HG02885 (cell line): ENCODE measurements around the gene HMGB1.
A peak's percentile ranks its signal among the peaks of the same experiment; 100 is the strongest.

ENCODE experiments used
- ATAC-seq: cut with Tn5 transposase; IDR thresholded peaks from one replicate; pipeline ENCODE4 v1.9.1; 2021; ENCODE audit warnings: mild to moderate bottlenecking; ENCODE audit not compliant: unreplicated experiment, poor library complexity

Gene HMGB1

DNA sequence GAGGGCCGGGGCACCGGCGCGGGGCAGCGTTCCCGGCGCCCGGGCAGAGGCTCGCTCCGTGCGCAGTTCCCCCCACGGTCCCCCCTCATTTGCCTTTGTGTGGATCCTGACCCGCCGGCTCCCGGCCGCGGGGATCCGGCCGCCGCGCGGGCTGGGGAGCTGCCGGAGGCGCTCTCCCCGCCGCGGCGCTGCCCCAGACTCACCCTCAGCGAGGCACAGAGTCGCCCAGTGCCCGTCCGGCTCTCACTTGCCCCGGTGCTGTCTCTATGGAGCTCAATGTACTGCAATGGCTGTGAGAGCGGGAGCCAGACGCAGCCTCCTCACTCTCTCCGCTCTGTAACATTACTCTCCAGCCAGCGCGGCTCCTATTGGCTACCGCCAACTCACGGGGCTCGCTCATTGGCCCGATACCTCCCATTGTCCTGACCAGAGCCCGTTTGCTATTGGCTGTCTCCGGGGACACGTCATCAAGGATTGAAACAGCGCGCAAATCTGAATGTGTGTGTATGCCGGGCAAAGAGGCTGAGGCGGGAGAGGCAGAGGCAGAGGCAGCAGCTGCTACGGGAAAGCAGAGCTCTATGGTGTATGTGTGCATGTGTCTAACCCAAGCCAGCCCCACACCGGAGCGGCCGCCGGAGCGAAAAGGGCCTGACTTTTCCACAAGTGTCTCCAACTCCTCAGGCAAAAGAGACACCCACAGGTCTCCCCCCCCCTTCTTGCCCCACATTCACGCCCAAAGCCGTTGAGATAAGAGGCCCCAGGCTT, at the start of gene HMGB1:
Gene HMGB1 (minus strand): TSS at position 344 of the 765 bp plus-strand sequence. CDS start 2,256 bp downstream, outside the sequence.
- peak; percentile 85 for ATAC-seq

DNA sequence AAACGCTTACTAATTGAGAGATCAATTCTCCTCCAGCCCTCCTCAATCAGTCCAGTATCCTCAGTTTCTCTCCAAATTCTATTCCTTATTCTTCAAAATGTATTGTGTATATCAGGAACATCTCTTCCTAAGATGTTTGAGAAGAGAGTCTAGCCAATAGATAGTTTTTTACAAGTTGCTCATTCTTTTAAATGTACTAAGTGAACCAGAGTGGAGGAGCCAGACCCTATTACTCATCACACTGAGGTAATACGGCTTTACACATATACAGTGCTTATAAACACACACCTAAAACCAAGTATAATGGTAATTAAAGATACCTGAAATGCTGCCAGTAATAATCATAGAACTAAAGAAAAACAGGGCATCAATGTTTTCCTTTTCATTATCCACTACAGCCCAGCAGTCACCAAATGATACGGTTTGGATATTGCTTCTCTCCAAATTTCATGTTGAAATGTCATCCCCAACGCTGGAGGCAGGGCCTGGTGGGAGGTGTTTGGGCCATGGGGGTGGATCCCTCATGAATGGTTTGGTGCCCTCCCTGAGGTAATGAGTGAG, 45.2 kb upstream of the HMGB1 start:
- ATAC-seq: no peak

DNA sequence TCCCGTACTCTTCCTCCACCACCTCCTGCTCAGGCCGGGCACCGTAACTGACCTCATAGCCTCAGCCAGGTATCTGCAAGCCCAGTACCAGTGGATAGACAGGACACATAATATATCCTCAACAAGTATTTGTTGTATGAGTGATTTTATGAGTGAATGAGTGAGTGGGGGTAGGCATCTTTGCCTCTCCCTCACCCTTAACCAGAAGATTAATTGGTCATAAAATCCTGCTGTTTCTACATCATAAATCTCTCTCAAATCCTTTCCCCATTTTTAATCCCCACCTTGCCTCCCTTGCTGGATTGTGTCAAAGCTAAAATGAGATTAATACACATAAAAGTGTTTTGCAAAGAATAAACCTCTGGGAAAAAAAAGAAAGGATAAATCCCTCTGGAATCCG, 44.4 kb upstream of the HMGB1 start:
- no peak for ATAC-seq

DNA sequence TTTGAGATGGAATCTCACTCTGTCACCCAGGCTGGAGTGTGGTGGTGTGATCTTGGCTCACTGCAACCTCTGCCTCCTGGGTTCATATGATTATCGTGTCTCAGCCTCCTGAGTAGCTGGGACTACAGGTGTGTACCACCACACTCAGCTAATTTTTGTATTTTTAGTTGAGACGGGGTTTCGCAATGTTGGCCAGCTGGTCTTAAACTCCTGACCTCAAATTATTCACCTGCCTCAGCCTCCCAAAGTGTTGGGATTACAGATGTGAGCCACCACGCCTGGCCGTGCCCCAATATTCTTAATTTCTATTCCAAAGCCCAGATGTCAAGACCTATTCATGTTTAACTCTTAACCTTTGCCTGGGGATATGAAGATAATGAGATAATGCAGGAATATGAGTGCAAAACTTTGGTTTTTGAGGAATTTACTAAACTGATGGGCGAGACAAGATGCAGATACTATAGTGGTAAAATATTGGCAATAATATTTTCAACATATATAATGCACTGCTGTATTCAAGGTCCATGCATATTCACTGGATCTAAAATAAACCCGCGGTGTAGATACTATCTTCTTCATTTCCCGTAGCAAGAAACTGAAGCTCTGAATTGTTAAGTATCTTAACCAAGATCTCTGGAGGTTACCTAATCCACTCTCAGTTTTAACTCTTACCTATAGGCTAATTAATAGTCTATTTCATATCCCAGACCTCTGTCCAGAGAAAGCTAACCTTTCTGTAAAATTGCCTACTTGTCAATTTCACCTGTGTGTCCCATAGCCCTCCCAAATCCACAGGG, 43.7 kb upstream of the HMGB1 start:
- no peak for ATAC-seq

DNA sequence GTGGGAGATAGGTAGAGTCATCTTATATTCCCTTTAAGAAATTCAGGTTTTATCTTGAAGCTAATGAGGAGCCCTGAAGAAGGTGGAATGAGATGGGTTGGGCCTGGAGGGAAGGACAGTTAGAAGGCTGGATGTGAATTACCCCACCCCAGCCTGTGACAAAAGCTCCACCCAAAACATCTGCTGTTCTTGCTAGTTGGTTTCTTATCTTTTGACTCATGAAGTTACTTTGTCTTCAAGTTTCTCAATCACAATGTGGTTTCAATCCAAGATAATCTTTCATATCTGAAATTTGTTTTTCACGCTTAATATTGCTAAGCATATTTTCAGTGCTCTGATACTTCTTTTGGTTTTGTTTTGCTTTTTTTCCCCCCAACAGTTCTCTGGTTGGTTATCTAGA, 38.3 kb upstream of the HMGB1 start:
- ATAC-seq: peak; percentile 69

DNA sequence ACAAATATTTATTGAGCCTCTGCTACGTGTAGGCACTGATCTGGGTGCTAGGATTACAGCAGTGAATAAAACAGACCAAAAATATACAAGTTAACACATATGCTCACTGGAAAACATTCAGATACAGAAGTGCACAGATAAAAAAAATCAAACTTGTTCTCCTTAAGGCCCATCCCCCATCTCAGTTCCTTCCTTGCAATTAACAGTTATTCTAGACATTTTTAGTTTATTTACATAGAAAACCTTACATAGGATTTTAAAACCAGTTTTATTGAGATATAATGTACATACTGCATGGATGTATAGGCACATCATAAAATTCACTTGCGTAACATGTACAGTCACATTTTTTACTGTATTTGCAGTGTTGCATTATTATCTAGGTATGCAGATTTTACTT, 36.5 kb upstream of the HMGB1 start:
- no peak for ATAC-seq

DNA sequence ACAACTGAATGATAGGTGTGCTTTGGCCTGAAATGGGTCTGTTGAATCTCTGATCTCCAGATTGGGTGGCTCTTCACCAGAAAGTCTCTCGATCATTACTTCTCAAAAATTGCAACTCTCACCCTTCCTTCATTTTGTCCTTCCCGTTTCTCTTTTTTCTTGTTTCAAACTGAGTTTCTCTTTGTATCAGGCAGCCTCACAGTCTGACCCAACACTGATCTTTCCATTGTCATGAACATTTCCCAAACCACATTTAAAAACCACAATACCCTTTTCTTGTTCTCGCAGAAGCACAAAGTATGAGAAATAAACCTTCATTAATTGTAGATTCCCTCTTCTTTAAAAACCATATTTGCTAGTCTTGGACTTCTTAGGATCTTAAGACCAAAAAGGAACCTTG, 33.6 kb upstream of the HMGB1 start:
- no peak for ATAC-seq

DNA sequence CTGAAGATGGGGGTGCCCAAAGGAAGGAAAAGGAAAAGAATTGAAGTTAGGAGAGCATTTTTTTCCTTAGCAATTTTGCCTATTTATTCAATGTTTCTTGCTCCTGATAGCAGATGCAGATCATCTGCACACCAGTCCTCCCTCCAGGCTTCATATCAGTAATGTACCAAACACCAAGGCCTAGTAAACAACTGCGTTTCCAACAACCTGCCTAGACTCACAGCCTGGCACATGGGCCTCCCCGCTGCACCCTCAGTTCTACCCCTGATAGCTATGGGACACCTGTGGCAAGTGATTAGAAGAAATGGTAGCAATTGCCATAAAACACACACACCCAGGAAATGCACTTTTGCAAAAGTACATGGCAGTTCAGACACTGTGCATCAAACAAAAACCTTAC, 30.4 kb upstream of the HMGB1 start:
- no peak for ATAC-seq

DNA sequence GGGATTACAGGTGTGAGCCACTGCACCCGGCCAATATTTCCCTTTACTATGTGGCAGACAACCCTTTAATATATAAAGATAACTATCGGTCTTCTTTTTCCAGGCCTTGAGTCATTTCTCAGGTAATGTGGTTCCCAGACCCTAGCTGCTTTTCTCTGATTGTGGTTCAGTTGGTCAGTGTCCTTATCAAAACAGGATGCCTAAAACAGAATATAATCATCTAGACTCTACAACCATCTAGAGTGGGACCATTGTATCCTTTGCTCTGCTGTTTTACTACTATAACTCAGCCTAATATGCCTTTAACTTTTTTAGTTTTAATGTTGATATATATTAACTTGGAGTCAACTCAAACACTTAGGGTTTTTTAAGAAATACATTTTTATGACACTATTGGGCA, 30.0 kb upstream of the HMGB1 start:
- ATAC-seq: no peak

DNA sequence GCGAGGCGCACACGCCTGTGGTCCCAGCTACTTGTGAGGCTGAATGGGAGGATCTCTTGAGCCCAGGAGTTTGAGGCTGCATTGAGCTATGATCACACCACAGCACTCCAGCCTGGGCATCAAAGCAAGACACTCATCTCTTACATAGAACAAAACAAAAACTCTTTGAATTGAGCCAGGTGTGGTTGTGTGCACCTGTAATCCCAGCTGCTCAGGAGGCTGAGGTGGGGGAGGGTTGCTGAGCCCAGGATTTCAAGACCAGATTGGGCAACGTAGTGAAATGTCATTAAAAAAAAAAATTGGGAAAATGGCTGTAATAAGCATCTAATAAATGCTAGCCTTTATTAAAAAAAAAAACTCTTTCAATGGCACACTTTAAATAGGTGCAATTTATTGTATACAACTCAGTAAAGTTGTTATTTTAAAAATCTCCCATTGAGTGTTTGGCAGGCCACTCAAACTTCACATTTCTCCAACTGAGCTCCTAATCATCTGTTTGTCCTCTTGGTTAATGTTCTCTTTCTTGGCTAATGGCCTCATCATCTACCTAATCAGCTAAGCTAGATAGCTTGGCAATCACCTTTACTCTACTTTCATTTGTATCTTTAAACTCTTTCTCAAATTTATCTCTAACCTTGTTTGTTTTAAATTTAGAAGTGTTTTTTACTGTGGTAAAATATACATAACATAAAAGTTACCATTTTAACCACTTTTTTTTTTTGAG, 28.1 kb upstream of the HMGB1 start:
- no peak for ATAC-seq

DNA sequence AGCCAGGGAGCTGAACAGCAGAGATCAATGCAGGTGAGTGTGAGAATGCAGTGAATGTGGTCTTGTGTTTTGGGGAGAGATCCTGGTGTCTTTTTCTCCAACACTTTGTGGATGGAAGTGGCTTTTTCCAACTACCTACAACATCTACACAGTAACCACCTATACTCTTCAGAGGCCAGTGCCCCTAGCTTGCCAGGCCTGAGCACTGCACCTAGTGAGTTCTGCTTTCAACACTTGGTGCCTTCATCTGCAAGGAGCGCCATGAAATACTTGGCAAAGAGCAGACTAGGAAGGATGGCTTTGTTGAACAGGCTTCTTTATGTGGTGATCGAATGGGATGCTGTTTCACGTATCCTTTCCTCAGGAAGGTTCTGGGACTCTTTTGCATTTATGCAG, 21.3 kb upstream of the HMGB1 start:
- ATAC-seq: no peak

DNA sequence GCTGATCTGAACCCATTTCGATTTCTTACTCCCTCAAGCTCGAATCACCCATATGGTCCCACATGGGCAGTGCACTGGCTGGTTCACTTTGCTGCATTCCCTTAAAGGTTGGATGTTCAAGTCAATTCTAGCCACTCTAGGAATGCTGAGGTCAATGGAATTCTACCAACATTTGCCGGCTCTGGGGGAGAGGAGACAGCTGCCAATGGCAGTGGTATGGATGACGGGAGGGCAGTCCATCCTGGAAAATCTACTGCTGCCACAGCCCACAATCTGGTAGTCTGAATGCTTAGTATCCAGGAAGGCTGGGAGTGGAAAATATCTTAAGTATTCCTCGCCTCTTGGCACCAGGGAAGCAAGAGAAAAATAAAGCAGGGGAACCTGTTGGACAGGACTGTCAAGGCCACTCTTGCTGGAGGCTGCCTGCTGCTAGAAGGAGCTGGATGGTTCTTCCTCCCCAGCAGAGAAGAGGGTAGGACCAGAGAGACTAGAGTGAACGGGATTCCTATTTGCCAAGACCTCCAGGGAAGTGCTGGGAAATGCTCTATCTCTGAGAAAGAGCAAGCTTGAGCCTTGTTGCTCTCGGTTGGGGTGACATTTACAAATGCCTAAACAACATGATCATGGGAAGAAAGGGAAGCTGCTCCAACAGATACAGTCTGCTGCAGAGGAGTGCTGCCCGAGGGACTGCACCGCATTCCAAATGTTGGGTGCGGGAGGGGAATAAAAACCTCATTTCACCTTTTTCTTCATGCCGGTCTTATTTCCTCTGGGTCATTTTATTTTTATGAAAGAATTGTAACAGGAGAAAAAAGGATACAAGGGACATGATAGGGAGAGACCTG, 20.7 kb upstream of the HMGB1 start:
- no peak for ATAC-seq

DNA sequence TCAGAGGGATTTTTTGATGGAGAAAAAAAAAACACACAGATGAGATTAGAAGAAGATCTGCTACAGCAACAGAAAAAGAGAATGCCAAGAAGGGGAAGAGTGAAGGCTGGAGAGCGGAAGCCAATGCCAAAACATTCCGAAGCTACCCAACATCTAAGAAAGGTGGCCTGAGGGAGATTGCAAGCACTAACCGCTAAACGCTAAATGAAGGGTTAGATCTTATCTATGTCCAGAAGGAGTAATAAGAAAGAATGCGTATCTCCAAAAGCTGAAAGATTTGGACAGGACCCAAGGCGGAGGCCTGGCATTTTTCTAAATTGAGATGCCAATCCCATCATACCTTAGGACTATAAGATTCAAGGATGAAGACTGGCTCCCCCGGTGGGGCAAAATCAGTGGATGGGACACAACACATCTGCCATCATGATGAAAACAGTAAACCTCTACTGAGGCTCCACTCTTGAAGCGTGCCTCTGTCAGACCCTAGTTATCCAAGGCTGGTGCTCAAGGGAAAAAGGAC, 15.6 kb upstream of the HMGB1 start:
- no peak for ATAC-seq

DNA sequence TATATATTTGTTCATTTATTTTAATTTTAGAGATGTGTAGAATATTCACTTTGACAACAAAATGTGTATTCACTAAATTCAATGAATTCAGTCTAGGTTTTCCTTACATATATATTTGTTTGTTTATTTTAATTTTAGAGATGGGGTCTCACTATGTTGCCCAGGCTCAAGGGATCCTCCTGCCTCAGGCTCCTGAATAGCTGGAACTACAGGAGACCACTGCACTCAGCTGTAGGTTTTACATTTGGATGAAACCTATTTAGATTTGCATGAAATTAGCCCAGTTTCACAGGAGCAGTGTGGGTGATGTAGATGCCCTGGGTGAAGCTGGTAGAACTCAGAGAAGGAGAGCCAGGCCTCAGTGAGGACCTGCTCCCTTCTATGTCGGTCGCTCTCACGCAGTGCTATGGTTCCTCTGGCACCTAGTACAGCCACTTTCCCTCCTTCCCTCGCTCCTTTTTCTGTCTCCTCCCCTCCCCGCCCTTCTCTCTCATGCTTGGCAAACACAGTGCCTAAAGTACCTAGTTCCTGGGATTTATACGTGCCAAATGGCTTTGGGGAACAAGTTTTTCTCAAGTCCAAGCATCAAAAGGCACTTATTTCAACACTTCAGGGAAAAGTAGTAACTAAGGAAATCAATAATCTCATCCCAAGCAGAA, 14.7 kb upstream of the HMGB1 start:
- no peak for ATAC-seq

DNA sequence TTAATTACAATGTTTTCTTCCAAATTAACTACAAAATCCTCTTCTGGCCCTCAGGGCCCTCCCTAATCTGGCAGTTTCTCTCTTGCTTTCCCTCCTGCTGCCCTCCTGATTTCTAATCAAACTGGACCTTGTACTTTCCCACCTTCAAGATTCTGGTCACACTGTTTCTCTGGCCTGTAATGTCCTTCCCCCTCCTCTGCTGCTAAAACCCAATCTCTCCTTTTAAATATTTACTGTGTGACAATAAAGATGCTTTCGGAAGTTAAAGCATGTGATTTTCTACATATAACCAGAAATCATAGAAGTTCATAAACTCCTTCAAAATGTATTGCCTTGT, 14.1 kb upstream of the HMGB1 start:
- no peak for ATAC-seq

DNA sequence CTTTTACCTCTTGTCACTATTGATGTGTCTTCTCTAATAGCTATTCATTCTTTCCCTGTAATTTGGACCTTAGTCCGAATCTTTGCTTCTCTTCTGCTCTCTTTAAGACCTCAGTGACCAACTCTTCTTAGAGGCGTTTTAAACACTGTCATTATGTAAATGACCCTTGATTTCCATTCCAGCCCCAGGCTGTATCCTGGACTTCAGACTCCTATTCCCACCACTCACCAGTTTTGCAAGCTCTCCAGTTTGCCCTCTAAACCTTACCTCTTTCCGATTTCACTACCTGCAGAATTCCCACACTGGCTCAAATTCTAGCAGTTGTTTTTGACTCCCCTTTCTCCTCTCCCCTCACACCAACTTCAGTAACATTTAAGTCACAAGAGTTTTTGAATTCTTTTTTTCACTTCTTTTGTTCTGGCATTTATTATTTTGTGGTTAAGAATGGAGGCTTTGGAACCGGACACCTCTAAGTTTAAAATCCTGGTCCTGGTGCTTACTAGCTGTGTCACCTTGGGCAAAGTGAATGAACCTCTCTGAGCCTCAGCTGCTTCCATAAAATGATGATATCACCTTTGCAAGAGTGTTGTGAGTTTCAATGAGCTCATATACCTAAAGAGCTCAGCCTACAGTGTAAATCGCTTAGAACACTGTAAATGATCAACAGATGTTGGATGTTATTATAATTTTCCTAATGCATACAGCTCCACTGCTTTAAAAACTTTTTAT, 13.6 kb upstream of the HMGB1 start:
- ATAC-seq: no peak

DNA sequence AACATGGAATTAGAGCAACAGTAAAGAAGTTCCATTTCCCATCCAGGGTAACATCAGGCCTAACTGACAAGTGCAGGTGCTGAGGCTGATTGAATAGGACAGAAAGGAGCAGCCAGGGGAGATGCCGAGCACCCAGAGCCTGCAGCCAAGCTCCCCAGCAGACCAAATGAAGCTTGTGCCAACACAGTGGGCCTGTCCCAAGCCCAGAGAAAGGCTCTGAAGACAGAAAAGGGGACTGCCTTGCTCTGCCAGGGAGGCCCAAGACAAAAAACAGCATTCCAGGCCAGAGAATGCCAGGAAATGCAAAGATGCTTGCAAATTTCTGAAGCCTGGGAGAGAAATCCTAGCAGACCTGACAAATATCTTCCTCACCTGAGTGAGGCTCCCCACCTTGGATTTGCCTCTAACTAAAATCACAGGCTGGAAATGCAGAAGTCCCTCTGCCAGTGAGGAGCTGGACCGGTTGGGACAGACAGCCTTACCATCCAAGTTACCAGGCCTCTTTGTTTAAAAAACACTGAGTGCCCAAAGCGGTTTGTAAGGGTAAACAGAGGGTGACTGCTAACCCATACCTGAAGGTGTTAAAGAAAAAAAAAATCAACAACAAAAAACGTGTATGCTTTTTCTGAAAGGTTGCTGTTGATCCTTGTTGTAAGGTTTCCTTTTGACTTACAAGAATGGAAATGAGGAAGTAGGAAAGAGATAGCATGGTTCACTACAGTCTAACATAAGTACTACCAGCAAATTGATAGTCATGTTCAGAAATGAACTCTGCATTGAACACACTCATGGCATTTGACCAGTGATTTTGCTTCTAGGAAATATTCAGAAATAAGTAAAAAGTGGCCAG, 11.8 kb upstream of the HMGB1 start:
- peak; percentile 97 for ATAC-seq

DNA sequence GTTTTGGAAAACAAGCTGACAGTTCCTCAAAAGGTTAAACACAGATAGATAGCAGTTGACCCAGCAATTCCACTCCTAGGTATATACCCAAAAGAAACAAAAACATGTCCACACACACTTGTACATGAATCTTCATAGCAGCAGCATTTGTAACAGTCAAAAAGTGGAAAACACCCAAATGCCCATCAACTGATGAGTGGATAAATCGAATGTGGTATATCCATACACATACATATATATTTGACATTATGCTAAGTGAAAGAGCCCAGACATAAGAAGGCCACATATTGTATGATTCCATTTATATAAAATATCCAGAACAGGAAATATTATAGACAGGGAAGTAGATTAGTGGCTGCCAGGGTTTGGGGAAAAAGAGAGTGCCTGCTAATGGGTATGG, 7.9 kb upstream of the HMGB1 start:
- no peak for ATAC-seq
